Measurements from ENCODE around the gene CCDC197.

DNA sequence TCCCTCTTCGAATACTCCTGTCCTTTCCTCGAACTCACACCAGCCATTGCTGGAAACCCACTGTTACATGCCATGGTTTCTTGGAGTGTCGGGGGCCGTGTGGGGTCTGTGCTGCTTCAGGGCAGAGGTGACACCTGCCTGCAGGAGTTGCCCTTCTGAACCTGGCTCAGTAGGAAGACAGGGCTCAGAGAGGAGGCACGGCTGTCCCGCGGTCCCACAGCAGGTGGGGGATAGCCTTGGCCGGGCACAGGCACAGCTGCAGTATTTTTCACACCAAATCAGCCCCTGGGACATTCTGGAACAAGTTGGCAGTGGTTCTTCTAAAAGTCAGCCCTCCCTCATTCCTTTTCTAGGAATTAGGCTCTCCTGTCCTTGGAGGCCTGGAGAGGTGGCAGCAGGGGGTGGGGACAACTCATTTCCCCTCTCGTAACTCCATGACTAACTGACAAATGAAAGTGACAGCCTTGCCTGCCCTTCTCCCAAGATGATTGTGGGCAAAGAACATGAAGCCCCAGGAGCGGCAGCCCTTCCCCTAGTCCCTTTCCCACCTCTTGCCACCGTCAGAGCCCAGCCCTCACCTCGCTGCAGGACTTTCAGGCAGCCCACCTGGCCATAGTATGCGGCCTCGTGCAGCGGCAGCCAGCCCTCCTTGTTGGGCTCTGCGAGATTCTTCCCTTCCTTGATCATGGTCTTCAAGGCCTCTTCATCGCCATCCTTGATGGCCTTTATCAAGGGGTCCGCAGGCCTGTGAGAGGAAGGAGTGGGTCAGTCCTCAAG lies 43.2 kb upstream of the CCDC197 start:
- TF ChIP-seq, protein P1, sequence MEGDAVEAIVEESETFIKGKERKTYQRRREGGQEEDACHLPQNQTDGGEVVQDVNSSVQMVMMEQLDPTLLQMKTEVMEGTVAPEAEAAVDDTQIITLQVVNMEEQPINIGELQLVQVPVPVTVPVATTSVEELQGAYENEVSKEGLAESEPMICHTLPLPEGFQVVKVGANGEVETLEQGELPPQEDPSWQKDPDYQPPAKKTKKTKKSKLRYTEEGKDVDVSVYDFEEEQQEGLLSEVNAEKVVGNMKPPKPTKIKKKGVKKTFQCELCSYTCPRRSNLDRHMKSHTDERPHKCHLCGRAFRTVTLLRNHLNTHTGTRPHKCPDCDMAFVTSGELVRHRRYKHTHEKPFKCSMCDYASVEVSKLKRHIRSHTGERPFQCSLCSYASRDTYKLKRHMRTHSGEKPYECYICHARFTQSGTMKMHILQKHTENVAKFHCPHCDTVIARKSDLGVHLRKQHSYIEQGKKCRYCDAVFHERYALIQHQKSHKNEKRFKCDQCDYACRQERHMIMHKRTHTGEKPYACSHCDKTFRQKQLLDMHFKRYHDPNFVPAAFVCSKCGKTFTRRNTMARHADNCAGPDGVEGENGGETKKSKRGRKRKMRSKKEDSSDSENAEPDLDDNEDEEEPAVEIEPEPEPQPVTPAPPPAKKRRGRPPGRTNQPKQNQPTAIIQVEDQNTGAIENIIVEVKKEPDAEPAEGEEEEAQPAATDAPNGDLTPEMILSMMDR (IDR thresholded peaks at IDR 0.05), result no peak
- TF ChIP-seq POLR2AphosphoS5 (IDR thresholded peaks at IDR 0.05), result no peak

Data from prostate gland (tissue), 2 donors.